LNCAP (cell line): ENCODE results near the gene GSG1L.
A peak's percentile ranks its signal among the peaks of the same experiment; 100 is the strongest.

Source experiments
- TF ChIP-seq, protein P1 (sequence below): fragments of 450-650 bp; IDR thresholded peaks from 2 replicates; pipeline ENCODE4 v1.5.1; 2017; ENCODE audit warnings: mild to moderate bottlenecking

GSG1L gene

DNA sequence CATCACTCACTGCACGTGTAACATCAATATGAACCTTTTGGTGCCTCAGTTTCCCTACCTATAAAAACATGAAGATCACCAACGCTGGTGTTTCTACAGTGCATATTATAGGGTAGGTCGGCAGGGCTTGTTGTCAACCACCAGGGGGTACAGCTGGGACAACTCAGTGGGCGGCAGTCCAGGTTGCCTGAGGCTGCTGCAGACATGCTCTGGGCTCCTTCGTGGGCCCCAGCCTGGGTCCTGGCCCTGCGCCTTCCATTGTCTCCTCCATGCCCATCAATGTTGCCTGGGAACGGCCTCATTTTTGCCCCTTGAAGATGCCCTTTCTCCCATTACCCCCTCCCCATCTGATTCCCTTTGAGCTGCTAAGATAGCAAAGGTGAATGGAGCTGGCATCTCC is 89.8 kb downstream of the GSG1L start:
- TF ChIP-seq, protein P1, sequence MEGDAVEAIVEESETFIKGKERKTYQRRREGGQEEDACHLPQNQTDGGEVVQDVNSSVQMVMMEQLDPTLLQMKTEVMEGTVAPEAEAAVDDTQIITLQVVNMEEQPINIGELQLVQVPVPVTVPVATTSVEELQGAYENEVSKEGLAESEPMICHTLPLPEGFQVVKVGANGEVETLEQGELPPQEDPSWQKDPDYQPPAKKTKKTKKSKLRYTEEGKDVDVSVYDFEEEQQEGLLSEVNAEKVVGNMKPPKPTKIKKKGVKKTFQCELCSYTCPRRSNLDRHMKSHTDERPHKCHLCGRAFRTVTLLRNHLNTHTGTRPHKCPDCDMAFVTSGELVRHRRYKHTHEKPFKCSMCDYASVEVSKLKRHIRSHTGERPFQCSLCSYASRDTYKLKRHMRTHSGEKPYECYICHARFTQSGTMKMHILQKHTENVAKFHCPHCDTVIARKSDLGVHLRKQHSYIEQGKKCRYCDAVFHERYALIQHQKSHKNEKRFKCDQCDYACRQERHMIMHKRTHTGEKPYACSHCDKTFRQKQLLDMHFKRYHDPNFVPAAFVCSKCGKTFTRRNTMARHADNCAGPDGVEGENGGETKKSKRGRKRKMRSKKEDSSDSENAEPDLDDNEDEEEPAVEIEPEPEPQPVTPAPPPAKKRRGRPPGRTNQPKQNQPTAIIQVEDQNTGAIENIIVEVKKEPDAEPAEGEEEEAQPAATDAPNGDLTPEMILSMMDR, result no peak

DNA sequence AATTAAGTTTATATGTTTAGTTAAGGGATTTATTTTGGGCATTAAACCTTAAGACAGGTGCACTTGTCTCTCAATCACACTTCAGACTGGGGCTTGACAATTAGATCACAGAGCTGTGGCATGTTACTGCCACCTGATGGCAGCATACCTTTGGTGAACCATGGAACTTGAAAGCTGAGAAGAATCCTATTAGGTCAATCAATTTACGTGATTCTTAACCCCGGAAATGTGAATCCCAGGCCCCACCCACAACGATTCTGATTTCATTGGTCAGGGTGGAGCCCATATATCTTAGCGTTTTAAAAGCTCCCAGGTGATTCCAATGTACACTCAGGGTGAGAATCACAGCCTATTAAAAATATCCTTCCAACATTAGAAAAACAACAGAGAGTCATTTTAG is 91.0 kb downstream of the GSG1L start:
- TF ChIP-seq, protein P1, result peak; percentile 82

DNA sequence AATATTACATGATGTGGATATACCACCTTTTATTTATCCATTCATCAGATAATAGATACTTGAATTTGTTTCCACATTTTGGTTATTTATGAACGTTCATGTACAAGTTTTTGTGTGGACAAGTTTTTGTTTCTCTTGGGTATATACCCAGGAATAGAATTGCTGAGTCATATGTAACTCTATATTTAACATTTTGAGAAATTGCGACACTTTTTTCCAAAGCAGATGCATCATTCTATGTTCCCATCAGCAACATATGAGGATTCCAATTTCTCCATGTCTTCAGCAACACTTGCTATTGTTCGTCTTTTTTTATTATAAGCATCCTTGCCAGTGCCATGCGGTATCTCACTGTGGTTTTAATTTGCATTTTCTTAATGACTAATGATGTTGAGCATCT is 93.9 kb downstream of the GSG1L start:
- TF ChIP-seq, protein P1, result no peak

DNA sequence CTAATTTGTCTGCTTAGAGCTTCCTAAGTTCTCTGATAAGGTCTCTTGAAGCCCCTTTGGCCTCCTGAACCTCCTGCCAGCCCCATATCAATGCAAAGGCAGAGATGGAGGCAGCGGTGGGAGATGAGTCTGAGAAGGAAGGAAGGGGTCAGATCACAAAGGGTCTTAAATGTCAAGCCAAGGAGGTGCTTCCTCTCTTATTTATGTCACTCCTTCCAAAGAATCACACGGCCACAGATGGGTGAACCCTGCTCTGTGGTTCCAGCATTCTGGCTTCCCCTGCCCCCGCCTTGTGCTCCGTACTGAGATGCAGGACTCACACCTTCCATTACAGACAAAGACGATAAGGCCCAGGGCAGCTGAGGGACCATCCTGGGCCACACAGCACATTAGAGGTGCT is 96.3 kb downstream of the GSG1L start:
- TF ChIP-seq, protein P1, result no peak

DNA sequence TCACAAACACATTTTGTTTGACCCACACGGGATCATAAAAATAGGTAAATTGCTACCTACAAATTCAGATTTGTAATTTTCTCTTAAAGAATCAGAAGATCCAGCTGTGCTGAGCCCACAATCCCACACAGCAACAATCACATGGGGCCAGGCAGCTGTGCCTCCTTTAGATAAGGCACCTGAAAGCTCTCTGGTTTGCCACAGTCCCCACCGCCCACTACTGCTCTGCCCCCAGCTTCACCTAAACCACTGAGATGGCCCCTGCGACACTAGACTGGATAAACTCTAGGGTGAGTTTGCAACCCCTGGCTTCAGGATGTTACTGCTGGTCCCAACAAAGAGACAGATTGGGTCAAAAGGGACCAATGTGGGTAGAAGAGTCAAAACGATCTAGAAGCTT is 96.8 kb downstream of the GSG1L start:
- TF ChIP-seq, protein P1, result no peak

DNA sequence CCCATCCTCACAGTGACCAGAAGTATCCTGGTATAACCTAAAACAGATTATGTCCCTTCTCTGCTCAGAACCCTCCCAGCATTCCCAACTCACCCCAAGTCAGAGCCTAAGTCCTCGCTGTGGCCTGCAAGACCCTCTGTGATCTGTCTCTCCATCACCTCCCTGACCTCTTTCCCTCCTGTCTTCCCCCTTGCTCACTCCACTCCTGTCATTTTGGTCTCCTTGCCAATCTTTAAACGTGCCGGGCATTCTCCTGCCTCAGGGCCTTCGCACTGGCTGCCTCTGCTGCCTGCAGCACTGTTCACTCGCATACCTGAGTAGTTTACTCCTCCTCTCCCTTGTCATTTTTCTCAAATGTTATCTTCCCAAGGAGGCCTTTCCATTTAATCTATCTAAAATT is 97.7 kb downstream of the GSG1L start:
- TF ChIP-seq, protein P1, result no peak

DNA sequence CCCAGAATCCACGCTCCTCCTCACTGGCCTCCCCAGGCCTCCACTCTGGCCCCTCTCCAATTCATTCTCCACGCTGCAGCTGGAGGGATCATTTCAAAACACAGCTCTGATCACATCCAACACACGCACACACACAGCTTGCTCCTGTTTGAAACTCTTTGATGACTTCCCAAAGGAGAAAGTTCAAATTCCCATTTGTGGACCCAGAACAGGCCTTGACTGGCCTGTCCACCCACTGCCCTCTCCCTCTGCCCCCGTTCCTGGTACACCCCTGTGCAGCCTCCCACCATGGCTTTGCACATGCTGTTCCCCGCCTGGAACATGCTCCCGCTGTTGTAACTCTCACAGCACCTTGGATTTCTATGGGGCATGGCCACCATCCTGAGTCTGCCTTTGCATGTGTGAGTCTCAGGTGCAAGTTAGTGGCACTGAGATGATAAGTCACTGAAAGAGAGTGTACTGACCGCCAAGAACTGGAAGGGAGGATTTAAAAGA is 100.0 kb downstream of the GSG1L start:
- TF ChIP-seq, protein P1, result no peak

DNA sequence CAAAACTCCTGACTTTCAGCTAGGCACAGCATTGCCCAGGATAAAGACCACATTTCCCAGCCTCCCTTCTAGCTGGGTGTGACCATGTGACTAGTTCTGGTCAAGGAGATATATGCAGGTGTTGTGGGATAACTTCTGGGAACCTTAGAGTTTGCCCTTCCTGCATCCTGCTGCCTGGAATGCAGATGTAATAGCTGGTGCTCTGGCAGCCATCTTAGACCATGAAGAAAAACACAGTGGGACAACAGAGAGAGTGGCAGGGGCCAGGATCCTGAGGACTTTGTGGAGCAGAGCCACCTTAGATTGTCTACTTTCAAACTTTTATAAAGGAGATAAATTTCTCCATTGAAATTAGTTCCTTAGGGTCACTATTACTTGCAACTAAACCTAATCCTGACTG is 101.3 kb downstream of the GSG1L start:
- TF ChIP-seq, protein P1, result no peak
